GM23338 (cell line): ENCODE data around the gene DSG2. TPM values are rescaled to one million over a fixed set of nuclear protein-coding genes. Genes with fewer than 3 reads are reported as not detected.

Source experiments
- ATAC-seq: fragments of 200-7000 bp; cut with Tn5 transposase; 3 replicates; pipeline ENCODE4 v1.9.1; 2020
- DNase-seq: peaks from one replicate; pipeline ENCODE4 v3.0.0-alpha.2; 2015; ENCODE audit warnings: low spot score
- H2AFZ ChIP-seq: fragments of 200-600 bp; sonication (generic); 2 replicates; pipeline ENCODE4 v1.8.0; 2016; ENCODE audit warnings: antibody characterized with exemption, mild to moderate bottlenecking, moderate library complexity
- H3F3A ChIP-seq: fragments of 200-600 bp; sonication (generic); replicated peaks from 2 replicates; pipeline ENCODE4 v1.8.0; 2017; ENCODE audit warnings: antibody characterized with exemption, mixed run types, low read depth
- H3K27ac ChIP-seq: fragments of 200-600 bp; sonication (generic); 2 replicates; pipeline ENCODE4 v1.6.1; 2016; ENCODE audit warnings: low read depth
- H3K27me3 ChIP-seq: fragments of 200-600 bp; sonication (generic); 2 replicates; pipeline ENCODE4 v1.8.0; 2016; ENCODE audit warnings: mild to moderate bottlenecking, mixed run types, moderate library complexity; ENCODE audit not compliant: insufficient read depth
- H3K36me3 ChIP-seq: fragments of 200-600 bp; sonication (generic); 2 replicates; pipeline ENCODE4 v1.8.0; 2016; ENCODE audit warnings: mild to moderate bottlenecking; ENCODE audit not compliant: insufficient read depth
- H3K4me1 ChIP-seq: fragments of 200-600 bp; sonication (generic); 2 replicates; pipeline ENCODE4 v1.8.0; 2016; ENCODE audit warnings: mild to moderate bottlenecking, moderate library complexity; ENCODE audit not compliant: insufficient read depth
- H3K4me2 ChIP-seq: fragments of 200-600 bp; sonication (generic); 2 replicates; pipeline ENCODE4 v1.7.1; 2017; ENCODE audit warnings: mixed run types
- H3K4me3 ChIP-seq: fragments of 200-600 bp; sonication (generic); 2 replicates; pipeline ENCODE4 v1.6.1; 2016; ENCODE audit warnings: mixed run types
- H3K79me2 ChIP-seq: fragments of 200-600 bp; sonication (generic); replicated peaks from 2 replicates; pipeline ENCODE4 v1.8.0; 2017; ENCODE audit warnings: mild to moderate bottlenecking; ENCODE audit not compliant: insufficient read depth
- H3K9me2 ChIP-seq: fragments of 200-600 bp; sonication (generic); 2 replicates; pipeline ENCODE4 v1.8.0; 2017; ENCODE audit not compliant: insufficient read depth
- H4K20me1 ChIP-seq: fragments of 200-600 bp; sonication (generic); replicated peaks from 2 replicates; pipeline ENCODE4 v1.8.0; 2017; ENCODE audit warnings: mild to moderate bottlenecking; ENCODE audit not compliant: insufficient read depth
- H3K27ac Mint-ChIP-seq: 2 replicates; pipeline ENCODE4 v1.8.0; 2020; ENCODE audit warnings: inconsistent platforms, mild to moderate bottlenecking, moderate library complexity, mixed read lengths
- H3K27me3 Mint-ChIP-seq: 3 replicates; pipeline ENCODE4 v1.8.0; 2022; ENCODE audit warnings: low read depth, mild to moderate bottlenecking, moderate library complexity, mixed read lengths, inconsistent platforms; ENCODE audit not compliant: insufficient read depth, poor library complexity
- H3K36me3 Mint-ChIP-seq: 3 replicates; pipeline ENCODE4 v1.8.0; 2021; ENCODE audit warnings: low read depth, mild to moderate bottlenecking, inconsistent platforms, moderate library complexity, mixed read lengths
- H3K4me1 Mint-ChIP-seq: 3 replicates; pipeline ENCODE4 v1.8.0; 2020; ENCODE audit warnings: mild to moderate bottlenecking, inconsistent platforms, mixed read lengths
- H3K4me3 Mint-ChIP-seq: 3 replicates; pipeline ENCODE4 v1.8.0; 2021; ENCODE audit warnings: moderate library complexity, mild to moderate bottlenecking, inconsistent platforms, mixed read lengths
- H3K9me3 Mint-ChIP-seq: 3 replicates; pipeline ENCODE4 v1.8.0; 2020; ENCODE audit warnings: moderate library complexity, mild to moderate bottlenecking, inconsistent platforms, mixed read lengths
- CREB1 ChIP-seq: fragments of 250-450 bp; sonication (Bioruptor Pico); IDR thresholded peaks from 2 replicates; pipeline ENCODE4 v1.5.0; 2020; ENCODE audit warnings: low read depth, mild to moderate bottlenecking, moderate library complexity
- EZH2 ChIP-seq: fragments of 200-600 bp; sonication (generic); IDR thresholded peaks from one replicate; pipeline ENCODE4 v1.8.0; 2017; ENCODE audit warnings: antibody characterized with exemption, mild to moderate bottlenecking, low read depth; ENCODE audit not compliant: unreplicated experiment
- EZH2phosphoT487 ChIP-seq: fragments of 200-600 bp; sonication (generic); IDR thresholded peaks from one replicate; pipeline ENCODE4 v1.8.1; 2018; ENCODE audit warnings: antibody characterized with exemption; ENCODE audit not compliant: unreplicated experiment
- JUNB ChIP-seq: IDR thresholded peaks from one replicate; pipeline ENCODE4 v1.6.1; 2016; ENCODE audit warnings: antibody characterized with exemption; ENCODE audit not compliant: unreplicated experiment
- NANOG ChIP-seq: IDR thresholded peaks from 2 replicates; pipeline ENCODE4 v1.6.1; 2016; ENCODE audit warnings: antibody characterized with exemption, borderline replicate concordance
- POLR2AphosphoS5 ChIP-seq: IDR thresholded peaks from 2 replicates; pipeline ENCODE4 v1.6.1; 2016; ENCODE audit warnings: antibody characterized with exemption, low read depth
- STAT1 ChIP-seq: IDR thresholded peaks from one replicate; pipeline ENCODE4 v1.6.1; 2016; ENCODE audit warnings: antibody characterized with exemption; ENCODE audit not compliant: unreplicated experiment
- ZNF331 ChIP-seq: fragments of 250-450 bp; sonication (Bioruptor Pico); IDR thresholded peaks from 2 replicates; pipeline ENCODE4 v1.5.0; 2020; ENCODE audit warnings: low read depth, mild to moderate bottlenecking, moderate library complexity
- polyA plus RNA-seq: library from polyadenylated mRNA; unstranded; fragments of >200 nt; fragmentation: Nextera tagmentation; extraction: Ambion mirVana; gene quantifications from 2 replicates; pipeline ENCODE4 v1.2.1, GENCODE V29; 2016
- total RNA-seq: library from RNA; depleted of rRNA; stranded (reverse); fragments of >200 nt; shearing (Covaris generic); gene quantifications from 2 replicates; pipeline ENCODE4 v1.2.3, GENCODE V29; 2014
- TF ChIP-seq, protein P1 (sequence below): fragments of 250-450 bp; sonication (Bioruptor Pico); IDR thresholded peaks from 2 replicates; pipeline ENCODE4 v1.5.0; 2020; ENCODE audit warnings: mild to moderate bottlenecking, moderate library complexity
- TF ChIP-seq, protein P2 (sequence below): IDR thresholded peaks from one replicate; pipeline ENCODE4 v1.6.1; 2018; ENCODE audit warnings: antibody characterized with exemption; ENCODE audit not compliant: unreplicated experiment
- TF ChIP-seq, protein P3 (sequence below), 2 experiments: fragments of 200-600 bp in 1 of 2; sonication (generic) in 1 of 2; conservative IDR thresholded peaks; 2 replicates each; pipeline versions ENCODE4 v1.5.1 to v1.6.1; 2016 to 2017; ENCODE audit warnings: antibody characterized with exemption in 2 of 2, low read depth in 2 of 2, mild to moderate bottlenecking in 2 of 2, moderate library complexity in 1 of 2
- TF ChIP-seq, protein P4 (sequence below): IDR thresholded peaks from 2 replicates; pipeline ENCODE4 v1.6.1; 2016; ENCODE audit warnings: antibody characterized with exemption

The DSG2 gene
- total and polyA plus RNA-seq, 2 experiments from 2014 or later, result 44.7 to 144 TPM

DNA sequence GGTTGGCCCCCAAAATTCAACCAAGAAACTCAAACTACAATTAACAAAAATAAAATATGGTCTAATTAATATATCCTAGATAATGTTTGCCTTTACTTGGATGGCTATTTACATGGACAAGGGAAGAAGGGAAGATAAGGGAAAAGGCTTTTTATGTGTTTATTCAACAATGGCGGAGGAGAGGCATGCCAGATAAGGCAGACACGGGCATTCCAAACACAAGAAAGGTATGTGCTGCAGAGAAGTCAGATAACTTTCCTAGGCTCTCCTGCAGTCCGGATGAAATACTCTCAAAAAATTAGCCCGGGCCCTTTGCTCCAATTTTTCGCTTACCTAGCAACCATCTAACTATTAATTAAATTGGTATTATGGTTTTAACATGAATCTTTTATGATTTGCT lies 88.6 kb downstream of the DSG2 start (continued):
- TF ChIP-seq, protein P1, sequence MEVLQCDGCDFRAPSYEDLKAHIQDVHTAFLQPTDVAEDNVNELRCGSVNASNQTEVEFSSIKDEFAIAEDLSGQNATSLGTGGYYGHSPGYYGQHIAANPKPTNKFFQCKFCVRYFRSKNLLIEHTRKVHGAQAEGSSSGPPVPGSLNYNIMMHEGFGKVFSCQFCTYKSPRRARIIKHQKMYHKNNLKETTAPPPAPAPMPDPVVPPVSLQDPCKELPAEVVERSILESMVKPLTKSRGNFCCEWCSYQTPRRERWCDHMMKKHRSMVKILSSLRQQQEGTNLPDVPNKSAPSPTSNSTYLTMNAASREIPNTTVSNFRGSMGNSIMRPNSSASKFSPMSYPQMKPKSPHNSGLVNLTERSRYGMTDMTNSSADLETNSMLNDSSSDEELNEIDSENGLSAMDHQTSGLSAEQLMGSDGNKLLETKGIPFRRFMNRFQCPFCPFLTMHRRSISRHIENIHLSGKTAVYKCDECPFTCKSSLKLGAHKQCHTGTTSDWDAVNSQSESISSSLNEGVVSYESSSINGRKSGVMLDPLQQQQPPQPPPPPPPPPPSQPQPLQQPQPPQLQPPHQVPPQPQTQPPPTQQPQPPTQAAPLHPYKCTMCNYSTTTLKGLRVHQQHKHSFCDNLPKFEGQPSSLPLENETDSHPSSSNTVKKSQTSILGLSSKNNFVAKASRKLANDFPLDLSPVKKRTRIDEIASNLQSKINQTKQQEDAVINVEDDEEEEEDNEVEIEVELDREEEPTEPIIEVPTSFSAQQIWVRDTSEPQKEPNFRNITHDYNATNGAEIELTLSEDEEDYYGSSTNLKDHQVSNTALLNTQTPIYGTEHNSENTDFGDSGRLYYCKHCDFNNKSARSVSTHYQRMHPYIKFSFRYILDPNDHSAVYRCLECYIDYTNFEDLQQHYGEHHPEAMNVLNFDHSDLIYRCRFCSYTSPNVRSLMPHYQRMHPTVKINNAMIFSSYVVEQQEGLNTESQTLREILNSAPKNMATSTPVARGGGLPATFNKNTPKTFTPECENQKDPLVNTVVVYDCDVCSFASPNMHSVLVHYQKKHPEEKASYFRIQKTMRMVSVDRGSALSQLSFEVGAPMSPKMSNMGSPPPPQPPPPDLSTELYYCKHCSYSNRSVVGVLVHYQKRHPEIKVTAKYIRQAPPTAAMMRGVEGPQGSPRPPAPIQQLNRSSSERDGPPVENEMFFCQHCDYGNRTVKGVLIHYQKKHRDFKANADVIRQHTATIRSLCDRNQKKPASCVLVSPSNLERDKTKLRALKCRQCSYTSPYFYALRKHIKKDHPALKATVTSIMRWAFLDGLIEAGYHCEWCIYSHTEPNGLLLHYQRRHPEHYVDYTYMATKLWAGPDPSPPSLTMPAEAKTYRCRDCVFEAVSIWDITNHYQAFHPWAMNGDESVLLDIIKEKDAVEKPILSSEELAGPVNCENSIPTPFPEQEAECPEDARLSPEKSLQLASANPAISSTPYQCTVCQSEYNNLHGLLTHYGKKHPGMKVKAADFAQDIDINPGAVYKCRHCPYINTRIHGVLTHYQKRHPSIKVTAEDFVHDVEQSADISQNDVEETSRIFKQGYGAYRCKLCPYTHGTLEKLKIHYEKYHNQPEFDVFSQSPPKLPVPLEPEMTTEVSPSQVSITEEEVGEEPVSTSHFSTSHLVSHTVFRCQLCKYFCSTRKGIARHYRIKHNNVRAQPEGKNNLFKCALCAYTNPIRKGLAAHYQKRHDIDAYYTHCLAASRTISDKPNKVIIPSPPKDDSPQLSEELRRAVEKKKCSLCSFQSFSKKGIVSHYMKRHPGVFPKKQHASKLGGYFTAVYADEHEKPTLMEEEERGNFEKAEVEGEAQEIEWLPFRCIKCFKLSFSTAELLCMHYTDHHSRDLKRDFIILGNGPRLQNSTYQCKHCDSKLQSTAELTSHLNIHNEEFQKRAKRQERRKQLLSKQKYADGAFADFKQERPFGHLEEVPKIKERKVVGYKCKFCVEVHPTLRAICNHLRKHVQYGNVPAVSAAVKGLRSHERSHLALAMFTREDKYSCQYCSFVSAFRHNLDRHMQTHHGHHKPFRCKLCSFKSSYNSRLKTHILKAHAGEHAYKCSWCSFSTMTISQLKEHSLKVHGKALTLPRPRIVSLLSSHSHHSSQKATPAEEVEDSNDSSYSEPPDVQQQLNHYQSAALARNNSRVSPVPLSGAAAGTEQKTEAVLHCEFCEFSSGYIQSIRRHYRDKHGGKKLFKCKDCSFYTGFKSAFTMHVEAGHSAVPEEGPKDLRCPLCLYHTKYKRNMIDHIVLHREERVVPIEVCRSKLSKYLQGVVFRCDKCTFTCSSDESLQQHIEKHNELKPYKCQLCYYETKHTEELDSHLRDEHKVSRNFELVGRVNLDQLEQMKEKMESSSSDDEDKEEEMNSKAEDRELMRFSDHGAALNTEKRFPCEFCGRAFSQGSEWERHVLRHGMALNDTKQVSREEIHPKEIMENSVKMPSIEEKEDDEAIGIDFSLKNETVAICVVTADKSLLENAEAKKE (CRISPR knock-in tag), result no peak
- no peak for TF ChIP-seq STAT1
- no peak for TF ChIP-seq NANOG
- no peak for TF ChIP-seq JUNB
- TF ChIP-seq EZH2phosphoT487, result no peak
- no peak for TF ChIP-seq CREB1 (CRISPR knock-in tag)
- no peak for TF ChIP-seq ZNF331 (CRISPR knock-in tag)
- TF ChIP-seq EZH2, result no peak

DNA sequence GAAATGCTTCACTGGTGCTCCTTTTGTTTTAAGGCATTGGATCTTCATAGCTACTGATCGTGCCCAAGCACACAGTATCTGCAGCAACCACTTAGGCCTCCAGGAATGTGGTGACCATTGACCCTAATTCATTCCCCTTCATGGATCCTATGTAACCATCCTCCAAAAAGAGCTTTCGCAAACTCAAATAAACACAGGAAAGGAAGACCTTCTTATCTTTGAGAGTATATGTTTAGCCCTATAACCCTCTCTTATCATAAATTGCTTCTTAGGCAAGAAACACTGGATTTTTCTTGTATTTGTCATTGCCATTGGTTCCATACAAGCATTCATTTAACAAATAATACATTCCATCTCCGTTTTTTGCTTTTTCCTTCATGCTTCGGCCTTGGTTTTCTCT lies 89.6 kb downstream of the DSG2 start:
- Histone ChIP-seq H2AFZ (no peak overlapping the region), H3K36me3 (no peaks in the 10 kb centered on the region), H3F3A (no peaks in the 10 kb centered on the region), H3K4me3 (no peak overlapping the region), H3K9me2 (peaks cover 5% of the 10 kb centered on the region; the same call in 1 of the 2 replicates), H3K27me3 (no peaks in the 10 kb centered on the region), H3K4me1 (no peaks in the 10 kb centered on the region), H3K4me2 (no peak overlapping the region), H3K79me2 (no peaks in the 10 kb centered on the region), H4K20me1 (no peaks in the 10 kb centered on the region), H3K27ac (no peak overlapping the region)
- Mint-ChIP-seq H3K36me3 (no peaks in the 10 kb centered on the region; the same call in 2 of the 3 replicates), H3K9me3 (no peaks in the 10 kb centered on the region), H3K27me3 (peaks cover 4% of the 10 kb centered on the region), H3K27ac (no peak overlapping the region), H3K4me1 (peaks cover 11% of the 10 kb centered on the region; the same call in 2 of the 3 replicates), H3K4me3 (no peak overlapping the region)
- DNase-seq, result no peak
- ATAC-seq, result no peak
- TF ChIP-seq, protein P2, sequence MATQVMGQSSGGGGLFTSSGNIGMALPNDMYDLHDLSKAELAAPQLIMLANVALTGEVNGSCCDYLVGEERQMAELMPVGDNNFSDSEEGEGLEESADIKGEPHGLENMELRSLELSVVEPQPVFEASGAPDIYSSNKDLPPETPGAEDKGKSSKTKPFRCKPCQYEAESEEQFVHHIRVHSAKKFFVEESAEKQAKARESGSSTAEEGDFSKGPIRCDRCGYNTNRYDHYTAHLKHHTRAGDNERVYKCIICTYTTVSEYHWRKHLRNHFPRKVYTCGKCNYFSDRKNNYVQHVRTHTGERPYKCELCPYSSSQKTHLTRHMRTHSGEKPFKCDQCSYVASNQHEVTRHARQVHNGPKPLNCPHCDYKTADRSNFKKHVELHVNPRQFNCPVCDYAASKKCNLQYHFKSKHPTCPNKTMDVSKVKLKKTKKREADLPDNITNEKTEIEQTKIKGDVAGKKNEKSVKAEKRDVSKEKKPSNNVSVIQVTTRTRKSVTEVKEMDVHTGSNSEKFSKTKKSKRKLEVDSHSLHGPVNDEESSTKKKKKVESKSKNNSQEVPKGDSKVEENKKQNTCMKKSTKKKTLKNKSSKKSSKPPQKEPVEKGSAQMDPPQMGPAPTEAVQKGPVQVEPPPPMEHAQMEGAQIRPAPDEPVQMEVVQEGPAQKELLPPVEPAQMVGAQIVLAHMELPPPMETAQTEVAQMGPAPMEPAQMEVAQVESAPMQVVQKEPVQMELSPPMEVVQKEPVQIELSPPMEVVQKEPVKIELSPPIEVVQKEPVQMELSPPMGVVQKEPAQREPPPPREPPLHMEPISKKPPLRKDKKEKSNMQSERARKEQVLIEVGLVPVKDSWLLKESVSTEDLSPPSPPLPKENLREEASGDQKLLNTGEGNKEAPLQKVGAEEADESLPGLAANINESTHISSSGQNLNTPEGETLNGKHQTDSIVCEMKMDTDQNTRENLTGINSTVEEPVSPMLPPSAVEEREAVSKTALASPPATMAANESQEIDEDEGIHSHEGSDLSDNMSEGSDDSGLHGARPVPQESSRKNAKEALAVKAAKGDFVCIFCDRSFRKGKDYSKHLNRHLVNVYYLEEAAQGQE, result no peak
- TF ChIP-seq STAT1 (no peak), NANOG (no peak), ZNF331 (CRISPR knock-in tag) (no peak), POLR2AphosphoS5 (no peak)
- TF ChIP-seq, protein P3, sequence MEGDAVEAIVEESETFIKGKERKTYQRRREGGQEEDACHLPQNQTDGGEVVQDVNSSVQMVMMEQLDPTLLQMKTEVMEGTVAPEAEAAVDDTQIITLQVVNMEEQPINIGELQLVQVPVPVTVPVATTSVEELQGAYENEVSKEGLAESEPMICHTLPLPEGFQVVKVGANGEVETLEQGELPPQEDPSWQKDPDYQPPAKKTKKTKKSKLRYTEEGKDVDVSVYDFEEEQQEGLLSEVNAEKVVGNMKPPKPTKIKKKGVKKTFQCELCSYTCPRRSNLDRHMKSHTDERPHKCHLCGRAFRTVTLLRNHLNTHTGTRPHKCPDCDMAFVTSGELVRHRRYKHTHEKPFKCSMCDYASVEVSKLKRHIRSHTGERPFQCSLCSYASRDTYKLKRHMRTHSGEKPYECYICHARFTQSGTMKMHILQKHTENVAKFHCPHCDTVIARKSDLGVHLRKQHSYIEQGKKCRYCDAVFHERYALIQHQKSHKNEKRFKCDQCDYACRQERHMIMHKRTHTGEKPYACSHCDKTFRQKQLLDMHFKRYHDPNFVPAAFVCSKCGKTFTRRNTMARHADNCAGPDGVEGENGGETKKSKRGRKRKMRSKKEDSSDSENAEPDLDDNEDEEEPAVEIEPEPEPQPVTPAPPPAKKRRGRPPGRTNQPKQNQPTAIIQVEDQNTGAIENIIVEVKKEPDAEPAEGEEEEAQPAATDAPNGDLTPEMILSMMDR (conservative IDR thresholded peaks at IDR 0.05; ENCODE audit: low read depth in 2 of 2), result no peak
- TF ChIP-seq, protein P4, sequence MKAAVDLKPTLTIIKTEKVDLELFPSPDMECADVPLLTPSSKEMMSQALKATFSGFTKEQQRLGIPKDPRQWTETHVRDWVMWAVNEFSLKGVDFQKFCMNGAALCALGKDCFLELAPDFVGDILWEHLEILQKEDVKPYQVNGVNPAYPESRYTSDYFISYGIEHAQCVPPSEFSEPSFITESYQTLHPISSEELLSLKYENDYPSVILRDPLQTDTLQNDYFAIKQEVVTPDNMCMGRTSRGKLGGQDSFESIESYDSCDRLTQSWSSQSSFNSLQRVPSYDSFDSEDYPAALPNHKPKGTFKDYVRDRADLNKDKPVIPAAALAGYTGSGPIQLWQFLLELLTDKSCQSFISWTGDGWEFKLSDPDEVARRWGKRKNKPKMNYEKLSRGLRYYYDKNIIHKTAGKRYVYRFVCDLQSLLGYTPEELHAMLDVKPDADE, result no peak
